Trophoblast cell (in vitro differentiated cells and primary cell): ENCODE data around the gene PAXX.
A peak's percentile ranks its signal among the peaks of the same experiment; 100 is the strongest.

Experiments
- DNase-seq, 2 donors: peaks; one replicate each; pipeline ENCODE4 v3.0.0-alpha.2; 2016
- H2AFZ ChIP-seq: 2 replicates; pipeline ENCODE4 v1.6.1; 2013; ENCODE audit warnings: low read length, moderate library complexity, mild to moderate bottlenecking; ENCODE audit not compliant: insufficient read depth, poor library complexity
- H2AK5ac ChIP-seq: 2 replicates; pipeline ENCODE4 v1.6.1; 2013; ENCODE audit warnings: mild to moderate bottlenecking, low read length
- H2BK120ac ChIP-seq: 2 replicates; pipeline ENCODE4 v1.6.1; 2013; ENCODE audit warnings: low read length, mild to moderate bottlenecking, moderate library complexity; ENCODE audit not compliant: insufficient read depth, poor library complexity
- H2BK12ac ChIP-seq: 2 replicates; pipeline ENCODE4 v1.6.1; 2013; ENCODE audit warnings: mild to moderate bottlenecking, low read length, moderate library complexity
- H2BK5ac ChIP-seq: 2 replicates; pipeline ENCODE4 v1.6.1; 2013; ENCODE audit warnings: low read length, low read depth, moderate library complexity, mild to moderate bottlenecking; ENCODE audit not compliant: poor library complexity
- H3K14ac ChIP-seq: 2 replicates; pipeline ENCODE4 v1.6.1; 2013; ENCODE audit warnings: mild to moderate bottlenecking, low read length
- H3K18ac ChIP-seq: 2 replicates; pipeline ENCODE4 v1.6.1; 2013; ENCODE audit warnings: mild to moderate bottlenecking, low read length
- H3K23ac ChIP-seq: 2 replicates; pipeline ENCODE4 v1.6.1; 2013; ENCODE audit warnings: low read length
- H3K27ac ChIP-seq: 2 replicates; pipeline ENCODE4 v1.5.1; 2013; ENCODE audit warnings: low read depth, mild to moderate bottlenecking, inconsistent platforms, low read length, moderate library complexity
- H3K27me3 ChIP-seq: 2 replicates; pipeline ENCODE4 v1.6.1; 2013; ENCODE audit warnings: inconsistent platforms, mild to moderate bottlenecking, low read length, moderate library complexity; ENCODE audit not compliant: insufficient read depth
- H3K36me3 ChIP-seq, 2 experiments: 1 replicate in 1 of 2; 2 replicates in 1 of 2; pipeline ENCODE4 v1.6.1; 2013; ENCODE audit warnings: low read length in 2 of 2, mild to moderate bottlenecking in 2 of 2, moderate library complexity in 1 of 2; ENCODE audit not compliant: insufficient read depth in 2 of 2, control insufficient read depth in 1 of 2
- H3K4ac ChIP-seq: 2 replicates; pipeline ENCODE4 v1.6.1; 2013; ENCODE audit warnings: low read depth, mild to moderate bottlenecking, low read length, moderate library complexity
- H3K4me1 ChIP-seq, 2 experiments: 1 replicate in 1 of 2; 2 replicates in 1 of 2; pipeline ENCODE4 v1.6.1; 2013; ENCODE audit warnings: low read length in 2 of 2, mild to moderate bottlenecking in 2 of 2, moderate library complexity in 1 of 2; ENCODE audit not compliant: insufficient read depth in 2 of 2, control insufficient read depth in 1 of 2
- H3K4me2 ChIP-seq: 2 replicates; pipeline ENCODE4 v1.6.1; 2013; ENCODE audit warnings: inconsistent platforms, mild to moderate bottlenecking, low read length, moderate library complexity
- H3K4me3 ChIP-seq: 2 replicates; pipeline ENCODE4 v1.5.1; 2013; ENCODE audit warnings: mild to moderate bottlenecking, low read depth, low read length, inconsistent platforms
- H3K79me1 ChIP-seq: one replicate; pipeline ENCODE4 v1.6.1; 2013; ENCODE audit warnings: low read length
- H3K79me2 ChIP-seq: 2 replicates; pipeline ENCODE4 v1.6.1; 2013; ENCODE audit warnings: low read length, mild to moderate bottlenecking; ENCODE audit not compliant: control insufficient read depth, insufficient read depth, poor library complexity
- H3K9ac ChIP-seq: 2 replicates; pipeline ENCODE4 v1.6.1; 2013; ENCODE audit warnings: mild to moderate bottlenecking, low read length
- H3K9me3 ChIP-seq: 2 replicates; pipeline ENCODE4 v1.6.1; 2013; ENCODE audit warnings: low read depth, mild to moderate bottlenecking, control low read depth, inconsistent platforms, low read length; ENCODE audit not compliant: insufficient read depth
- H4K12ac ChIP-seq: 2 replicates; pipeline ENCODE4 v1.6.1; 2013; ENCODE audit warnings: low read depth, mild to moderate bottlenecking, low read length, moderate library complexity
- H4K8ac ChIP-seq: 2 replicates; pipeline ENCODE4 v1.6.1; 2013; ENCODE audit warnings: low read depth, mild to moderate bottlenecking, low read length, moderate library complexity
- H4K91ac ChIP-seq: one replicate; pipeline ENCODE4 v1.6.1; 2013; ENCODE audit warnings: low read depth, mild to moderate bottlenecking, low read length, moderate library complexity
- WGBS: extraction: QIAGEN DNeasy Blood & Tissue Kit; methylation state at CpG from one replicate; pipeline ENCODE4 v1.1.7; 2013; ENCODE audit warnings: missing lambda C conversion rate; ENCODE audit not compliant: insufficient read length, insufficient coverage; ENCODE audit errors: extremely low coverage; 5-methylcytosine and 5-hydroxymethylcytosine counted together

Gene PAXX

GRCh38 chr9:136953771-136954269 lies 38.4 kb upstream of the PAXX start:
- H3K36me3 ChIP-seq = no peaks in the 10 kb centered on the region
- H3K9ac ChIP-seq = no peak overlapping the region
- H3K9me3 ChIP-seq = peaks cover 10% of the 10 kb centered on the region
- H3K27me3 ChIP-seq = no peaks in the 10 kb centered on the region
- H3K23ac ChIP-seq = no peak overlapping the region
- H3K27ac ChIP-seq = no peak overlapping the region
- no peak overlapping the region for H2BK120ac ChIP-seq
- H3K79me1 ChIP-seq = peaks cover 8% of the 10 kb centered on the region
- no peak overlapping the region for H2BK5ac ChIP-seq
- H2AK5ac ChIP-seq = no peak overlapping the region
- no peak overlapping the region for H4K8ac ChIP-seq
- H2BK12ac ChIP-seq = no peak overlapping the region
- no CpG with 5 or more reads among the region's 19 CpGs for WGBS
- H4K12ac ChIP-seq = no peak overlapping the region
- peaks cover 8 to 12% of the 10 kb centered on the region in 2 experiments for H3K4me1 ChIP-seq
- no peak overlapping the region for H3K4ac ChIP-seq
- no peak overlapping the region for H3K4me3 ChIP-seq
- H3K14ac ChIP-seq = no peak overlapping the region
- H4K91ac ChIP-seq = no peak overlapping the region
- no peak overlapping the region for H3K18ac ChIP-seq
- no peak overlapping the region for H3K4me2 ChIP-seq
- DNase-seq = no peak
- peaks cover 3% of the 10 kb centered on the region for H3K79me2 ChIP-seq
- no peak overlapping the region for H2AFZ ChIP-seq

DNA sequence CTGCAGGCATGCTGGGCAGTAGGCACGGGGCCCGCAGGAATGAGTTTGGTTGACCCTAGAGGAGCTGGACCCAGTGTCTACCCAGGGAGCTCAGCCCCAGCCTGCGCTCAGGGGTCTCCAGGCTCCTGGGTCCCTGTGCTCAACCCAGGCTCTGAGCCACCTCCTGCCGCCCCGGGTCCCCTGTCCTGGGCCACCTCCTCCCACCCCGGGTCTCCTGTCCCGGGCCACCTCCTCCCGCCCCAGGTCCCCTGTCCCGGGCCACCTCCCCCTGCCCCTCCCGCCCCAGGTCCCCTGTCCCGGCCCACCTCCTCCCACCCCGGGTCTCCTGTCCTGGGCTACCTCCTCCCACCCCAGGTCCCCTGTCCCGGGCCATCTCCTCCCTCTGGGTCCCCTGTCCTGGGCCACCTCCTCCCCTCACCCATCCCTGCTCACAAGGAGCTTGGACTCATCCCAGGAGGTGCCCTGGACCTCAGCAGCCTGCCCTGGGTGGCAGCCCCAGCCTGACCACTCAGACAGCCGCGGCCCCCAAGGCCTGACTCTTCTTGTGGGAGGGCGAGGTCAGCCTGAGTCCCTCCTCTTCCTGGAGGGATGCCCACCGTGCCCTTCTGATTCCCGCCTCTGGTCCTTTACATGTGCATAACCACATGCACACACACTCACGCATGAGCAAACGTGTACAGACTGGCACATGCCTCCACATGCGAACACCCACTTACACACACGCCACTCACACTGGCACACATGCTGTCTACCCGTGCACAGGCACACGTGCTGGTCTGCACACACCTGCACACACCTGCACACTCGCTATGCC lies 37.7 kb upstream of the PAXX start:
- Histone ChIP-seq H3K27ac (no peak overlapping the region), H4K12ac (no peak overlapping the region), H3K4ac (no peak overlapping the region), H4K8ac (no peak overlapping the region), H2BK5ac (no peak overlapping the region), H3K79me1 (peaks cover 10% of the 10 kb centered on the region), H3K4me1 (peaks cover 6 to 9% of the 10 kb centered on the region in 2 experiments), H2BK12ac (no peak overlapping the region), H4K91ac (no peak overlapping the region), H3K9me3 (peaks cover 10% of the 10 kb centered on the region), H2AFZ (no peak overlapping the region), H3K14ac (no peak overlapping the region), H3K4me3 (peak overlapping the region; percentile 59), H3K9ac (no peak overlapping the region), H3K36me3 (no peaks in the 10 kb centered on the region), H3K79me2 (peaks cover 3% of the 10 kb centered on the region), H3K4me2 (no peak overlapping the region), H2AK5ac (no peak overlapping the region), H3K18ac (no peak overlapping the region), H2BK120ac (no peak overlapping the region), H3K23ac (no peak overlapping the region), H3K27me3 (no peaks in the 10 kb centered on the region)
- no CpG with 5 or more reads among the region's 25 CpGs for WGBS
- no peak for DNase-seq

GRCh38 chr9:136955202-136955942 lies 36.9 kb upstream of the PAXX start:
- Histone ChIP-seq H3K27me3 (no peaks in the 10 kb centered on the region), H3K4me1 (peaks cover 3% of the 10 kb centered on the region in 2 experiments), H2BK12ac (no peak overlapping the region), H3K79me1 (peaks cover 4% of the 10 kb centered on the region), H3K4me2 (no peak overlapping the region), H3K9me3 (peaks cover 10% of the 10 kb centered on the region), H3K18ac (no peak overlapping the region), H3K36me3 (no peaks in the 10 kb centered on the region), H2AFZ (no peak overlapping the region), H2BK120ac (no peak overlapping the region), H3K4ac (no peak overlapping the region), H3K9ac (no peak overlapping the region), H2AK5ac (no peak overlapping the region), H4K8ac (no peak overlapping the region), H3K23ac (no peak overlapping the region), H3K79me2 (no peaks in the 10 kb centered on the region), H4K91ac (no peak overlapping the region), H3K27ac (no peak overlapping the region), H3K4me3 (no peak overlapping the region), H2BK5ac (no peak overlapping the region), H3K14ac (no peak overlapping the region), H4K12ac (no peak overlapping the region)
- DNase-seq = no peak
- no CpG with 5 or more reads among the region's 14 CpGs for WGBS

DNA sequence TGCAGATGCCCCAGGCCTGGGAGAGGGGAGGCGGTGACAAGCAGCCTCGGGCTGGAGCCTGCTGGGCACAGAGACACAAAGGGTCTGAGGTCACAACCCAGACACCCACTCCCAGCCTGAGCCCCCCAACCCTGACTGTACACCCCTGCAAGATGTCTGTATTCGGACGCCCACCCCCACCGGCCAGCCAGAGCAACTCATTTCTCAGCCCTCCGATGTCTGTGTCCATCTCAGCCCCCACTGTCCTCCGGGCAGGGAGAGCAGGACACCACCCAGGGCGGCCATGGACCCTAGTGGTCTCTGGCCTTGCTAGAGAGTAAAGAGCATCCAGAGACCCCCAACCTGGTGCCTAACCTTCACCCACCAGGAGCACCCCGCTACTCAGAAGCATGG lies 36.3 kb upstream of the PAXX start:
- peaks cover 0 to 3% of the 10 kb centered on the region in 2 experiments for H3K4me1 ChIP-seq
- no CpG with 5 or more reads among the region's 9 CpGs for WGBS
- H3K14ac ChIP-seq = no peak overlapping the region
- H3K36me3 ChIP-seq = no peaks in the 10 kb centered on the region
- no peak overlapping the region for H2BK120ac ChIP-seq
- no peak overlapping the region for H3K18ac ChIP-seq
- no peak overlapping the region for H3K9ac ChIP-seq
- H2AFZ ChIP-seq = no peak overlapping the region
- H3K4ac ChIP-seq = no peak overlapping the region
- no peaks in the 10 kb centered on the region for H3K79me2 ChIP-seq
- H2BK5ac ChIP-seq = no peak overlapping the region
- H4K12ac ChIP-seq = no peak overlapping the region
- H4K91ac ChIP-seq = no peak overlapping the region
- peaks cover 10% of the 10 kb centered on the region for H3K9me3 ChIP-seq
- no peak overlapping the region for H2BK12ac ChIP-seq
- no peak overlapping the region for H3K4me3 ChIP-seq
- H3K23ac ChIP-seq = no peak overlapping the region
- no peak for DNase-seq
- no peak overlapping the region for H4K8ac ChIP-seq
- H2AK5ac ChIP-seq = no peak overlapping the region
- no peaks in the 10 kb centered on the region for H3K27me3 ChIP-seq
- peaks cover 3% of the 10 kb centered on the region for H3K79me1 ChIP-seq
- H3K27ac ChIP-seq = no peak overlapping the region
- H3K4me2 ChIP-seq = no peak overlapping the region
